HL-60/S4 treated with retinoic acid at 250 ng/mL for 4 days and 3 days (cell line): ENCODE data around the gene RAB36.
"Not testable (repeated sequence)": the region's sequence is repeated elsewhere in the genome, so short reads cannot be mapped to it uniquely, and the experiment has no call there.

Experiments used
- in situ Hi-C: fragments of 300-500 bp; cut with MboI; formaldehyde crosslinking; loops from 2 replicates; pipeline ENCODE4 v1.7.0; 2022; ENCODE audit warnings: low sequenced_read_pairs

Gene RAB36

GRCh38 chr22:23133922-23134321 lies 11.4 kb upstream of the RAB36 start:
- in situ Hi-C loops = no loop called here

- in situ Hi-C loops = not testable (repeated sequence)
These were observed 8.3 kb upstream of the RAB36 start for GRCh38 chr22:23136991-23137390.

- in situ Hi-C loops = no loop called here
These were observed 7.8 kb upstream of the RAB36 start for GRCh38 chr22:23137468-23137867.

- in situ Hi-C loops = no loop called here
These were observed 7.2 kb upstream of the RAB36 start for GRCh38 chr22:23137905-23138561.

GRCh38 chr22:23138584-23139435 lies 6.5 kb upstream of the RAB36 start:
- in situ Hi-C loops = no loop called here

- in situ Hi-C loops = no loop called here
These were observed 4.9 kb upstream of the RAB36 start for GRCh38 chr22:23140385-23140784.

GRCh38 chr22:23142546-23143105 lies 2.7 kb upstream of the RAB36 start:
- in situ Hi-C loops = no loop called here

- in situ Hi-C loops = no loop called here
These were observed 2.2 kb upstream of the RAB36 start for GRCh38 chr22:23143119-23143518.

- in situ Hi-C loops = no loop called here
These were observed 845 bp upstream of the RAB36 start for GRCh38 chr22:23144432-23144831.

- in situ Hi-C loops = no loop called here
These were observed 697 bp downstream of the RAB36 start for GRCh38 chr22:23145878-23146470.

- in situ Hi-C loops = no loop called here
These were observed 1.4 kb downstream of the RAB36 start for GRCh38 chr22:23146478-23147205.

- in situ Hi-C loops = no loop called here
These were observed 2.5 kb downstream of the RAB36 start for GRCh38 chr22:23147617-23148387.

- in situ Hi-C loops = no loop called here
These were observed 4.5 kb downstream of the RAB36 start for GRCh38 chr22:23149743-23150238.

GRCh38 chr22:23150762-23151161 lies 5.5 kb downstream of the RAB36 start:
- in situ Hi-C loops = no loop called here

GRCh38 chr22:23151827-23152226 lies 6.5 kb downstream of the RAB36 start:
- in situ Hi-C loops = no loop called here

- in situ Hi-C loops = no loop called here
These were observed 7.2 kb downstream of the RAB36 start for GRCh38 chr22:23152238-23153114.

- in situ Hi-C loops = no loop called here
These were observed 8.7 kb downstream of the RAB36 start for GRCh38 chr22:23153994-23154393.

- in situ Hi-C loops = no loop called here
These were observed 9.2 kb downstream of the RAB36 start for GRCh38 chr22:23154461-23154860.

- in situ Hi-C loops = no loop called here
These were observed 9.9 kb downstream of the RAB36 start for GRCh38 chr22:23155143-23155542.
